Measurements from ENCODE around the gene MTSS2. TPM values are rescaled to one million over a fixed set of nuclear protein-coding genes. Genes with fewer than 3 reads are reported as not detected.

The MTSS2 gene
- polyA plus RNA-seq, 1 donor from 2014 or later, result 20.4 TPM

GRCh38 chr16:70682239-70683145, 3.4 kb downstream of the MTSS2 start:
- Histone ChIP-seq H3K9me3 (ENCODE audit: low read length) (no peaks in the 10 kb centered on the region), H3K79me2 (replicated peaks; ENCODE audit: insufficient read depth, low read length) (peaks cover 23% of the 10 kb centered on the region), H3K9me2 (ENCODE audit: insufficient read depth, low read length) (no peaks in the 10 kb centered on the region), H3F3A (ENCODE audit: insufficient read depth, low read length, poor library complexity, severe bottlenecking) (no peaks in the 10 kb centered on the region), H2AFZ (ENCODE audit: low read depth, low read length) (no peak overlapping the region), H3K4me3 (ENCODE audit: low read length) (peak overlapping the region; percentile 15), H3K27ac (ENCODE audit: low read length) (no peak overlapping the region), H3K4me2 (ENCODE audit: low read length) (no peak overlapping the region), H4K20me1 (ENCODE audit: insufficient read depth) (peaks cover 3% of the 10 kb centered on the region), H3K36me3 (ENCODE audit: insufficient read depth, low read length) (no peaks in the 10 kb centered on the region), H3K27me3 (ENCODE audit: insufficient read depth, low read depth, low read length) (no peaks in the 10 kb centered on the region), H3K9ac (ENCODE audit: low read length) (no peak overlapping the region)
- no peak for TF ChIP-seq CTCF (IDR thresholded peaks at IDR 0.05; ENCODE audit: poor library complexity, severe bottlenecking)
- TF ChIP-seq TAF1 (IDR thresholded peaks at IDR 0.05; ENCODE audit: low read depth), result no peak
- TF ChIP-seq RAD21 (conservative IDR thresholded peaks at IDR 0.05), result no peak
- no peak for TF ChIP-seq EZH2 (IDR thresholded peaks at IDR 0.05; ENCODE audit: borderline replicate concordance, insufficient read depth, low read length, poor library complexity, severe bottlenecking)
- no peak for TF ChIP-seq MXI1 (conservative IDR thresholded peaks at IDR 0.05; ENCODE audit: poor library complexity, severe bottlenecking)
- TF ChIP-seq POLR2AphosphoS5 (IDR thresholded peaks at IDR 0.05), result no peak
- TF ChIP-seq EP300 (conservative IDR thresholded peaks at IDR 0.05; ENCODE audit: poor library complexity, severe bottlenecking), result no peak
- TF ChIP-seq SMC3 (conservative IDR thresholded peaks at IDR 0.05; ENCODE audit: poor library complexity), result no peak
- TF ChIP-seq REST (IDR thresholded peaks at IDR 0.05; ENCODE audit: borderline replicate concordance), result no peak

- Histone ChIP-seq H3F3A (ENCODE audit: insufficient read depth, low read length, poor library complexity, severe bottlenecking) (no peaks in the 10 kb centered on the region), H3K79me2 (replicated peaks; ENCODE audit: insufficient read depth, low read length) (peaks cover 23% of the 10 kb centered on the region), H3K27ac (ENCODE audit: low read length) (no peak overlapping the region), H2AFZ (ENCODE audit: low read depth, low read length) (no peak overlapping the region), H3K9me2 (ENCODE audit: insufficient read depth, low read length) (no peaks in the 10 kb centered on the region), H3K27me3 (ENCODE audit: insufficient read depth, low read depth, low read length) (no peaks in the 10 kb centered on the region), H3K4me3 (ENCODE audit: low read length) (no peak overlapping the region), H3K36me3 (ENCODE audit: insufficient read depth, low read length) (no peaks in the 10 kb centered on the region), H4K20me1 (ENCODE audit: insufficient read depth) (peaks cover 3% of the 10 kb centered on the region), H3K9me3 (ENCODE audit: low read length) (no peaks in the 10 kb centered on the region), H3K4me2 (ENCODE audit: low read length) (no peak overlapping the region), H3K9ac (ENCODE audit: low read length) (no peak overlapping the region)
- TF ChIP-seq CTCF (IDR thresholded peaks at IDR 0.05; ENCODE audit: poor library complexity, severe bottlenecking), result no peak
- no peak for TF ChIP-seq SMC3 (conservative IDR thresholded peaks at IDR 0.05; ENCODE audit: poor library complexity)
- no peak for TF ChIP-seq MXI1 (conservative IDR thresholded peaks at IDR 0.05; ENCODE audit: poor library complexity, severe bottlenecking)
- no peak for TF ChIP-seq REST (IDR thresholded peaks at IDR 0.05; ENCODE audit: borderline replicate concordance)
- no peak for TF ChIP-seq EP300 (conservative IDR thresholded peaks at IDR 0.05; ENCODE audit: poor library complexity, severe bottlenecking)
- no peak for TF ChIP-seq EZH2 (IDR thresholded peaks at IDR 0.05; ENCODE audit: borderline replicate concordance, insufficient read depth, low read length, poor library complexity, severe bottlenecking)
These were observed 4.2 kb downstream of the MTSS2 start for GRCh38 chr16:70681382-70682238.
